ENCODE data around the gene CA10.
A peak's percentile ranks its signal among the peaks of the same experiment; 100 is the strongest.

The CA10 gene

DNA sequence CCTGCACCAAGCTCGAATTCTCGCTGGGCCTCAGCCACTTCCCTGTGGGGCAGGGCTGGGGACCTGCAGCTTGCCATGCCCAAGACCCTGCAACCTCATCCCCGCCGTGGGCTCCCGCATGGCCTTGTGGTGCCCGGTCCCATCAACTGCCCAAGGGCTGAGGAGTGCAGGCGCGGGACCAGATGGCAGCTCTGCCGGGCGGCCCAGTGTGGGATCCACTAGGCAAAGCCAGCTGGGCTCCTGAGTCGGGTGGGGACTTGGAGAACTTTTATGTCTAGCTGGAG is 489.6 kb downstream of the CA10 start:
- no peak for DNase-seq

DNA sequence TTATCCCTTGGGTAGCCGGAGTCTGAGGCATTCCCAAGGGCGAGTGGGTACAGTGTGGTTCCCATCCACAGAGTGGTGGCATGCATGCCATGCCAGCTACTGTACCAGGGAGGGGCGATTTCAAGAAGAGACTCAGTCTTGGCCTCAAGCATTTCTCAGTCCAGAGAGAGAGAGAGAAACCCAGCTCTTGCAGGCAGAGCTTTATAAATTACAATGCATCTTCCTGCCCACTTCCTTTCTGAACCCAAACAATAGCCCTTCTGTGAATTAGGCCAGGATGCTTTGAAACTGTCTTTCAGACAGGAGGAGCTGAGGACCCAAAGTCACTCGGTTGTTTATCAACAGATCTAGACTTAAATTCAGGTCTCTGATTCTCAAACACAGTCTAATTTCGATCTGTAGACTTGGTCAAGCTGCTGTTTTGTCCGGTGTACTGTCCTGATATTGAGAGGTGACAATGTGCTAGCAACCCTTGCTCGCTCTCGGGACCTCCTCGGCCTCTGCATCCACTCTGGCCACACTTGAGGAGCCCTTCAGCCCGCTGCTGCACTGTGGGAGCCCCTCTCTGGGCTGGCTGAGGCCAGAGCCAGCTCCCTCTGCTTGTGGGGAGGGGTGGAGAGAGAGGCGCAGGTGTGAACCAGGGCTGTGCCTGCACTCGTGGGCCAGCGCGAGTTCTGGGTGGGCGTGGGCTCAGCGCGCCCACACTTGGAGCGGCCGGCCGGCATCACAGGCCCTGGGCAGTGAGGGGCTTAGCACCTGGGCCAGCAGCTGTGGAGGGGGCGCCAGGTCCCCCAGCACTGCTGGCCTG is 490.2 kb downstream of the CA10 start:
- no peak for DNase-seq

DNA sequence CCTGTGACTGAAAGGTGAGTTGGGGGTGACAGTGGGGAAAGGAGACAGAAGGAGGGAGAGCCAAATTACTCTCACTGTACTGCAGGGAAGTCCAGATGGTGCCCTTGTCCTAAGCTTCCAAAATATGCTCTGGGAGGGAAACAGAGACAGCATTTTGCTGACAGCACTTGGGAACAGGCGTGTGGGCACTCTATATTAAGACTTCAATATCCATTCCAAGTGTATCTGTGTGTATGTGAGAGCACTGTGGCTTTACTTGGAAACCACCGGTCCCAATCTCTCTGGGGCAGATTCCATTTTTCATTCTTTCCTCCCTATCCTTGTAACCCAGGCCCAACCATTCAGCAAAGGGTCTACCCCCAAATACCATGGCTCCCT is 490.8 kb downstream of the CA10 start:
- DNase-seq, result no peak

DNA sequence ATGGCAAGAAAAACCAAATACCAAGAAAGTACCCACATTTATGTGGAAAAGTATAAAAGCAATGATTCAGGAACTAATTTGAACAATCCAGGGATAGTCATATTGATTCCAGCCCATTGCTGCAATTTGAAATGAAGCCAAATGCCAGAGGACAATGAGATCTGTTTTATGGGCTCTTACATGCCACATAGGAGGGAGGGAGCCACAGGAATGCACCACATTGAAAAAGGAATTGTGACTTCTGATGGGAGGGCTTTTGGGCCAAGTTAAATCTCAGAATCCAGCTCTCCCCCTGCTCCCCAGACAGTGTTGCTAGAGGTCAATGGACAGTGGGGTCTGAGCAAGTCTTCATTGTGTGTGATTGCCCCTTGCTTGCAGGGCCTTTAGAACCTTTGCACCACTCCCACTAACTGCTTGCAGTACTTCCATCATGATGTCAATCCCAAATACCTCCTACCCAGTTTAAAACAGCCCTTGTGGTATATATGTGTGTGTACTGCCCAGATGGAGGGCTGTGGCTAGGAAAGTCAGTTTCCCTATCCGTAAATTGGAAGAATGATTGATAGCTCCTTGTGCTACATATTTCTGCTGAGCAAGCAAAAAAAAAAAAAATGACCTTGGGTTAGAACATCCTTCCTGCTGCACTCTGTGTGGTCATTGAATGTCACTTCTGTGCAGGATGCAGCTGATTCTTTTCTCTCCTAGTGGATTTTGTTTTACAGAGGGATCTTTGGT is 491.4 kb downstream of the CA10 start:
- no peak for DNase-seq

DNA sequence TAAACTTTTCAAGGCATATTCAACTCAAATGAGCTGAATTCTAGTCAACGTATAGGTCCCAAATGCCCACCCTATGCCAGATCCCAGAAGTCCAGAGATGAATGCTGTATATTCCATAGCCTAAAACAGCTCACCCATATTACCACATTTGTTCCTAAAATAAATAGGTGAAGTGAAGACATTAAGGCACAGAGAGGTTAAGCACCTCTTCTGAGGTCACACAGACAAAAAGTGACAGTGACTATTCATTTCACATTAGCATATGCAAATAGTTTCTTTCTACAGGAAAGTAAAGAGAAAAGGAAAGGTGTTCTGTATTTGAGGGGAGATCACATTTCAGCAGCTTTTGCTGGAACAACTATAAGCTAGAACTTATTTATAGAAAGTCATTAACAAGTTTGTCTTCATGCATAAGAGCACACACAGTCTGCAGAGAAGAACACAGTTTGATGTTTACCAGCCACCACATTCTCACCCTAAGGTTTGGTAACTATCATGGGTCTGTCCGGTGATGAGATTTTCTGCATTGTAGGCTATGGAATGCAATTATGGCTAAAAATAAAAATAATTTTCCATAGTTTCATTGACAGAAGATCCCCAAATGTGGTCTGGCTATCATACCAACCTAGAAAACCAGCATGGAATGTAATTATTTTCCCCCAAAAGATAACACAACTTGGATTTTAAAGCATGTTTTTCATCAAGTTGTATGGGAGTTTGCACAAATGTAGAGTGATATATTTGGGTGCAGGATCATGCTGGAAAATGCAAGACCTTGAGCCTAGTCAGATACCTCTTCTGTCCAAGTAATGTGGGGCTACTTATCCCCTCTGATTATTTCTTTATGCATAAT is 496.1 kb downstream of the CA10 start:
- no peak for DNase-seq

DNA sequence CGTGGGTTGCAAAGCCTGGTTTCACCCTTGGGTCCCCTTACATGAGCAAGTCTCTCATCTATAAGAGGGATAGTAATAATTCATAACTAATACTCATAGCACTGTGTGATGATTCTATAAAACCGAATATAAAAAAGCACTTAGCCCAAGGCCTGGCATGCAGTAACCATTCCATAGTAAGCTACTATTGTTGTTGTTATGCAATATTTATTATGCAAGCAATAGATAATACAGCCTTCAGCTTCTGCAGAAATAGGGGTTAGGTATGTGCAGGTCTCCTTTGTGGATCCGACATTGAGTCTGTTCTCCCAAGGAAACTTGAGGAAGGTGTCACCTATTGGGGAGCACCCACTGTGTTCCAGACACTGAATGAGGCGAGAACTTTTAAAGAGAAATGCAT is 497.1 kb downstream of the CA10 start:
- DNase-seq, result no peak

DNA sequence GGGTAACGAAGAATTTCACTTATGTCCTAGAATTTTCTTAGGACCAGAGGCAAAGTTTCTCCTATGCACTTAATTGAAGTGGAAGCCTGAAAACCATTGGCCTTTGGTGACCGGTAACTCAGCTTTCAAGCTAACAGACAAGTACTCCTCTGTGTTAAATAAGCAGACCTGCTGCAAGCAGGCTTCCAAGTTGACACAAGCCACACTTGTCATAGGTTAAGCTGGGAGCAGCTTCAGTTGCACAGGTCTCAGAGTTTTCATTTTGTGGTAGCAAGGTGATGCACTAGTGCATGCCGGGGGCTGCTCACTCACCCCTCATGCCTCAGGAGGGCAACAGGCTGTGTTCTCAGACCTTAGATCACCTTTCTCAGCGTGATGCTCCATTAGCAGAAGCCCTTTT is 498.2 kb downstream of the CA10 start:
- DNase-seq, result no peak

DNA sequence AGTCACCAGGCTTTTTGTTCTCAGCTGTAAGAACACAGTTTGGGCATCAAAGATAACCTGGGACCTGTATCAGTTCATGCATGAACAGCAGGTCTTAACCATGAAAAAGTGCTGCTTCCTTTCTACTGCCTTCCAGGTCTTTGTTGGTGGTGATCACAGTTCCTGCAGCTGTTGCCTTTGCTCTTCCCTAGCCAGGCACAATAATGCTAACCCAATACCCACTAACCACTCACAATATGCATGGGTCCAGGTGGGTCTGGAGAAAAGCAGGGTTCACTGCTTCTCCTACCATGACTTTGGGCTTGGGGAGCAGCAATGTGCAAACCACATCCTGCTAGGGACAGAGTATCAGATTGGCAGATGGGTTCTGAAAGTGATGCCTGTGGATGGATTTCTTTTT is 501.3 kb downstream of the CA10 start:
- no peak for DNase-seq

DNA sequence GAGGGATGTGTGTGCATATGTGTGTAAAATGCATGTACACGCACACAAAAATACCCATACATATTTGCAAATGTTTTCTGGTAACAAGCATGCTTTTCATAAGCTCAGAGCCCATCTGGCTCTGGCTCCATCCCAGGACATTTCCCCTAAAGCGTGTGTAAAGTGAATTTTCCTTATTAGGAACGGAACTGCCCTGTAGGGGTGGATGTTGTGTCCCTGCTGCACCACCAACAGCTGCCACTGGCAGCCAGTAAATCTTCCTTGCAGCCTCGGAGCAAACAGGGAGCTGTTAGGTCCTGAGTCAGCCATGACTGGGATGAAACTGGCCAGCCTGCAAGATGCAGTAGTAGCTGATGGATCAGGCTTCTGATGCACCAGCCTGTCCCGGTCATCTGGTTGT is 504.6 kb downstream of the CA10 start:
- no peak for DNase-seq

DNA sequence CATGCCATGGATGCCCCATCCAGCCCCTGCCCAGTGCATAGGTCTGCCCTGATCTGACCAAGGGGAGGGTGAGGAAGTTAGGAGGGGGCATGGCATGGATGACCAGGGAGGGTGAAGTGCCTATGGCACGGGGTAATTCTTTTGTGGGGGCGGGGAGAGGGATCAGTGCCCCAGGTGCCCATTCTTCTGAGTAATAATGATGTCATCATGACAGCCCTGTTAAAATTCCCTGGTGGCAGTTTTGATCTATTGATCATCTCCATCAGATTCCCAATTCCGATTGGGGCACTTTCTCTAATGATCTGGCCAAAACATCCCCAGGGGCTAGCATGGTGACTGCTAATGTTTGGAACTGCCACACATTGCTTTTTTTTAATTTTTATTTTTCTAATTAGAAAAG is 506.0 kb downstream of the CA10 start:
- DNase-seq, result no peak

DNA sequence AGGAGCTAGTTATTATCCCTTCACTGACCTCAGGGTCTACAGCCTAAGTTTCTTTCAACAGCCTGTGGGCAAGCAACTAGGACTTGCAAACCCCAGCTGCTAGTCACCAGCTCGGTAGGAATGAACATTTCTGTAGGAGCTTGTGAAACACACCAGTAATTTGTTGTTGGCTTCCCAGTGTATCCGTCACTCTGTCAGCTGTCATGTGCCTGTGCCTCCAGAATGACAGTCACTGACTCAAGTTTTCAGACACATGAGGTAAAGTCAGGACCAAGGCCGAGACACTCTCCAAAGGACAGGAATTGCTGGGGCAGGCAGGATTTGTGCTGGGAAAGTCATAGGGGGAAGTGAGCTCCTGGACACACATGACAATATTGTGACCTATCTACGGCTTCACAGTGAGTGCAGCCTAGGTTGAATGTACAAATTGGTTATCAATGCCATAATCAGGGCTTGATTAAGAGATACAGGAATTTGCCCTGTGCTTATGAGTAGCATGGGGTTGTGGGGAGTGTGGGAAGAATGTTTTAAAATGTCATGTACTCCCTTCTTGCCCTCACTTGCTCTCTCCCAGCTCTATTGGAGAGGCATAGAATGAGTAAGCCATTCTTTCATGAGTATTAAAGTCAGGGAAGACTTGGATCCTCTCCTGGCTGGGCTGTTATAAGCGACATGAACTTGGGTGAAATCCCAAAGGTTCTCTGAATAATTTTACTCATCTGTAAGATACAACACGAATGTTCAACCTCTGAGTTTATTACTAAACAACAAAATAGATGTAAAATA is 506.8 kb downstream of the CA10 start:
- no peak for DNase-seq

DNA sequence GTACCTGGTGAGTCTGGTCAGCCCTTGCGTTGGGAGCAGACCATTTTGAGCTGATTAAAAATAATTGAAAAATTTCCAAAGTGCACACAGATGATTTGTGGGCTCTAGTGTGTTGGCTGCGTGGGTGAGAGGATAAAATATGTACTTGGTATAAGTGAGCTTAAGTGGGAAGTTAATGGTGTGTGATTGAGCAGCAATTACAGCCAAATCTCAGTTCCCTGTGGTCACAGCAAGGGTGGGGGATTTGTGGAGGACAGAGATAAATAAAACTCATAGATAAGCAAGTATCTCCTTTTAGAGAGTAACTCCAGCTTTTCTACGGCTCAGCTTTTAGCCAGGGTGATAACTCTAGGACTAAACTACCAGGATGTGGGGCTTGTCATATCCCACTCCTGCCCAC is 507.7 kb downstream of the CA10 start:
- no peak for DNase-seq

DNA sequence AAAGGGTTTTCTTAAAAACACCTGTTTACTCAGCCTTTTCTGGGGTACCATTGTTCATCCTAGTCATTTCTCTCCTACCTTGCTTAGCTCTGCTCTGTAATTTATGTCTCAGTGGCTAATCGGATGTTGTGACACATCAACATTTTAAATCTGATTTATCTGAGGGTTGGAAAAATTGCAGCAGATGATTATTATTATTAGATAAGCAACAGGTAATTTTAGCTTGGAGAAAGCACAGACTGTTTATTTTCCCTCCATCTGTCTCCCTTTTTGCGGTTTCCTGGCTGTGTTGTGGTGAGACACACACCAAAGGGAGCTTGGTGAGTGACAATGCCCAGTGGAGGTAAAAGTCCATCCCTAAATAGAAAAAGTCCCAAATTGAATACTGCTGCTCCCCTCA is 508.3 kb downstream of the CA10 start:
- DNase-seq, result no peak

DNA sequence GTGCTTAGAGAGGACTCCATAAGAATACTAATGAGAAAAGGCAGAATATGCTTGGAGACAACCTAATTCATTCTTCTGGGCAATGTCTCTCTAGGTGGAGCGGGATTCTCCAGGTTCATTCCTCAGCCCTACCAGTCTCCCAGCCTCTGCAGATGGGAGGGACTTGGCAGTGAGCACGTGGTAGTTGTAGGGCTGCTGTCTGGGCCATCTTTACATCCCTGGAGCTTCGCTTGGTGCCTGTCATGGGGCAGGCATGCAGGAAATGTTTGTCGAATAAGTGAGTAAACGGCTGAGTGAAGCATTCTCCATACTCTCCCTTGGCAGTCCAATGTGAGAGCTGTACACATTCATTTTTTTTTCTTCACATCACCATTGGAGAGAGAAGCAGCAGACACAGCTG is 510.7 kb downstream of the CA10 start:
- DNase-seq, result no peak

DNA sequence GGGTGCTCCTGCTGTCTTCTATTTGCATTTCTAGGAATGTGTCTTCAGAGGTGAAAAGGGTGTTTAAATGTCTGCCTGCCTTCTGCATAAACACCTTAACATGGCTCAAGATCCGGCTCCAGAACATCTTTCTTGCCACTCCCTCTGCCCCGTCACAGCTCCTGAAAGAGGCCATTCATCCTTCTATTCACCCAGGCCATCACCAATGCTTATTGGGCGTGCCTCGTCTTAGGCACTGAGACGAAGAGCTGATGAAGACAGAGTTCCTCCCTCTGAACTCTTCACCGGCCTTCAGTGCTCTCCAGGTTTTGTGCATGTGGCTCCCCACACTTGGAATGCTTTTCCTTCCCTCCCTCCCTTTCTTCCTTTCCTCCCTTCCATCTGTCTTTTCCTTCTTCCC is 511.4 kb downstream of the CA10 start:
- DNase-seq, result no peak

DNA sequence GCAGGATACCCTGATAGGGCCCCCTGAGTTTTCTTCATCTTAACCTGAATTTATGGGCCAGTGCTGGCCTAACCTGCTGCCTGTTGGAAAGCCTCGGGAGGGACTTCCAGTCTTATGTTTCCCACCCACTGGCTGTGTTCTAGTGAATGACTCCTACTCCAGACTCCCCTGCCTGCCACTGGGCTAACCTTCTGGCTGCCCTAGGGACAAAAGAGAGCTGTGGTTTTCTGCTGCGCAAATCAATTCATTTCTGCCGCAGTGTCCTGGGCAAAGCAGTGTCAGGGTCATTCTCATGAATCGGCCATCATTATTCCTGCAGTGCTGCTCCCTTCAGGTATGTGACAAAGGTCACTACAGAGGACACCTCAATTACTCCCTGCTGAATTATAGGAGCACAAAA is 512.0 kb downstream of the CA10 start:
- DNase-seq, result no peak

DNA sequence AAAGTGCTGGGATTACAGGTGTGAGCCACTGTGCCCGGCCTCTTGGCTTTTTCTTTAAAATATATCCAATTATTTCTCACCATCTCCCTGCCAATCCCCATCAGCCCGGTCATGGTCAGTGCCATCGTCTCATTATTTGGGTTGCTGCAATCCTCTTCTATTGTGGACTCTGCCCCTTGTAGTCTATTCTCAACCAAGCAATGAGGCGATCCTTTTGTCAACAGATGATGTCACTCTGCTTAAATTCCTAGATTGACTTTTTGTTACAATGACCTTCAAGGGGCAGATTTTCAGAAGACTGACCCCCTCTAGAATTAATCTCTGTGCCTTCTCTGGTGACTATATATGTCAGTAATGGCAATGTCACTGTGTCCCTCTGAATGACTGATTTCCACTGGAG is 513.5 kb downstream of the CA10 start:
- DNase-seq, result no peak

DNA sequence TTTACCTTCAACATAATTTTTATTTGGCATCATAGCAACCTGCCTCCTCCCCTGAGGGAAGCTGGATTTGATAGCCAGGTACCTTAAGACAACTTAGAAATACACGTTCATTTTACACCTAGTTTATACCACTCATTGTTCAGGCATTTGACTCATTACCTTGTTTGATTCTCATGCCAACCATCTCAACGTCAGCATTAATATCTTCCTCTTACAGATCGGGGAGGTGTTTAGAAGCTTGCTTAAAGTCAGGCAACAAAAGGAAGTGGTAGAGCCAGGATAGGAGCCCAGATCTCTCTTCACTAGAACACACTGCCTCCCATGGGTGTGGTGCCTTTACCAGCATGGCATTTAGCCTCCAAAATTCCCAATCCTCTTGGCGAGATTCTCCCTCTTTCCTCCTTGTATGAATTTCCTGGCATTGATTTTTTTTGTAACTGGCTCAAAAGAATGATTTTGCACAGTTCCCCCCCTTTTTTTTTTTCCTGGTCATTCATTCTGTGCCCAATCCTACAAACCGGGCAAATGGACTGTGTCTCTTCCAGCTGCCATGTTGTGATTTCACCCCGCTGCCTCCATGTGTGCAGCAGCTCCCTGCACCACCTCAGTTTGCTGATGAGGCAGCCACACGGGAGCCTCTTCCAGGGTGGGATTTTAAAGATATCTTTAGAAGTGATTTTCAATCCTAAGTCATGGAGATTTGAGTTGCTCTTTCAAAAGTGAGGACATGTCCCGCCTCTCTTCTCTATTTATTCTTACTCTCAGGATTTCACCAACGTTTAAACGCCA is 514.6 kb downstream of the CA10 start:
- DNase-seq, result no peak

DNA sequence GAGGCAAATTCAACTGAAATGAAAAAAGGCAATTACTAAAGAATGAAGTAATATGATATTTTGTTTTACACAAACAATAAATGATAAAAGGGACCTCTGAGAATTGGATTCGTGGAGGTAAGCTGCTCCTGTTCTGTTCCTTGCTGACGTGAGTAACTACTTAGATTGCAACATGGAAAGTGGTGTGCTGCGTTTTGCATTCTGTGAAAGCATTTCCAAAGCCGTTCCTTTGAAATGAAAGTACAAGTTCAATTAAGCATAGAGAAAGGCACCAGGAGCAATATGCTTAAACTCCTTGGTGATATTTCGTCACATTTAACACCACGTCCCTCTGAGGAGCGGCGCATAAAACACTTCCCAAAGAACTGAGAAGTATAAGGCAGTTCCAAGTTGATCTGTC is 516.5 kb downstream of the CA10 start:
- no peak for DNase-seq

DNA sequence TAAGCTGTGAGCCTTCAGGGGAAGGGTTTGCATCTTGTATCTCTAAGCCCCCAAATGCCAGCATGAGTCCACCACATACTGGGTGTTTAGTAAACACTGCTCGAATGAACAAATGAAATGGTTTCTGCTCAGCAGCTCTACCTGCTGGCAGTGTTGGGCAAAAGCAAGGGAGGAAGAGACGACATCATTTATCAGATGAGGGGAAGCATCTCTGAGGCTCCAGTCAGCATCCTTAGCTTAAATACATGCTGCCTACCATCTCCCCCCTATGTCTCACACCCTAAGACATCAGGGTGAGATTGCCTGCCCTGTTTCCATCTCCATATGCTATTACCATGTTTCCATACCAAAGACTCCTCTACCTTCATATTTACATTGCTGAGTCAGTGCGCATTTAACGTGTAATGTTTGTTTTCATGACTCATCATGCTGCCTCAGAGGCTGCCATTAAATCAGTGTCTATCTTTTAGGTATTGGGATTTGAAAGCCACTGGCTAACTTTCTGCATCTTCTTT is 518.3 kb downstream of the CA10 start:
- peak; percentile 29 for DNase-seq

DNA sequence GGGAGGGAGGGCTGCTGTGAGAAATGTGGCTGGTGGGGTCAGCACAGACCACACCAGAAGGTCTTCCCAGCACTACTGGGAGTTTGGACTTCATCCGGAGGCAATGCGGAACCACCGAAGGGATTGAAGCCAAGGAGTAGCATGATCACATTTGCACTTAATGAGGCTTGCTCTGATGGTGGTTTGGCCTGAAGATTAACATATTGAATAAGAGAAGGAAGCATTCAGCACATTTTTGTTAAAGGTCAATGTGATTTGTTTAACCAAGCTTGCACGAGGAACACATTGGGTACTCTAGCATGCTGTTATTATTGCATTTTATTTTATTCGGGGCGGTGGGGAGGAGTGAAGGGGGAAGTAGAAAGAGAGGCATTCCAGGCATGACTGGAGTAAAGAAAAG is 519.5 kb downstream of the CA10 start:
- DNase-seq, result no peak

DNA sequence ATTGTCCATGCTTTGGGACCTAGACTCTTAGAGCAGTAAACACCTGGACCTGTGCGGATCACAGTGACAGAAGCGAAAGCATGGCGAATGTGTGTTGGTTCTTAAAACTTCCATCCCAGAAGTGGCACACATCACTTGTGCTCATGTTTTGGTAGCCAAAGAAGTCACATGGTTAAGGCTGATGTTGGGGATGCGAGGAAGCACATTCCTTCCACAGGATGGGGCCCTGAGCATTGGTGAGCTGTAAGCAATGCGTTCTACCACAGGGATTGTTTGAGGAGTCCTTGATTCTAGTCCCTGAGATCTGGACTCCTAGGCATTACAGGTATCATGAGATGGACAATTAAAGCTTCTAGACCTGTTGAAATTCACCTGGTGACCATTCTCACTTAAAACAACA is 522.2 kb downstream of the CA10 start:
- no peak for DNase-seq
